HG03457 (cell line): Measurements from ENCODE around the gene PCCA.
"Not testable (repeated sequence)": the region's sequence is repeated elsewhere in the genome, so short reads cannot be mapped to it uniquely, and the experiment has no call there.

Experiments used
- ATAC-seq: cut with Tn5 transposase; IDR thresholded peaks from one replicate; pipeline ENCODE4 v1.9.1; 2021; ENCODE audit warnings: moderate number of reproducible peaks; ENCODE audit not compliant: unreplicated experiment

The PCCA gene

GRCh38 chr13:100088644-100089464 is at the start of gene PCCA:
PCCA (plus strand) TSS chr13:100089093; CDS start chr13:100089121, 28 bp downstream.
- peak; percentile 97 for ATAC-seq

- ATAC-seq = no peak
These were observed 49.2 kb upstream of the PCCA start for GRCh38 chr13:100039740-100040139.

GRCh38 chr13:100040196-100040595 is 48.7 kb upstream of the PCCA start:
- ATAC-seq = no peak

- ATAC-seq = no peak
These were observed 44.0 kb upstream of the PCCA start for GRCh38 chr13:100044936-100045335.

GRCh38 chr13:100045355-100045754 is 43.5 kb upstream of the PCCA start:
- ATAC-seq = no peak

GRCh38 chr13:100051070-100051469 is 37.8 kb upstream of the PCCA start:
- no peak for ATAC-seq

- no peak for ATAC-seq
These were observed 29.1 kb upstream of the PCCA start for GRCh38 chr13:100059827-100060226.

- ATAC-seq = no peak
These were observed 25.6 kb upstream of the PCCA start for GRCh38 chr13:100063333-100063732.

GRCh38 chr13:100063906-100064305 is 25.0 kb upstream of the PCCA start:
- no peak for ATAC-seq

GRCh38 chr13:100068133-100068931 is 20.6 kb upstream of the PCCA start:
- ATAC-seq = no peak

GRCh38 chr13:100069278-100069677 is 19.6 kb upstream of the PCCA start:
- ATAC-seq = no peak

GRCh38 chr13:100075700-100076587 is 12.9 kb upstream of the PCCA start:
- ATAC-seq = no peak

GRCh38 chr13:100079003-100079402 is 9.9 kb upstream of the PCCA start:
- ATAC-seq = not testable (repeated sequence)

- not testable (repeated sequence) for ATAC-seq
These were observed 5.5 kb upstream of the PCCA start for GRCh38 chr13:100083401-100083800.

GRCh38 chr13:100088273-100088643 is 635 bp upstream of the PCCA start:
- ATAC-seq = no peak

- no peak for ATAC-seq
These were observed 656 bp downstream of the PCCA start for GRCh38 chr13:100089465-100090032.

- no peak for ATAC-seq
These were observed 2.0 kb downstream of the PCCA start for GRCh38 chr13:100090861-100091260.

- ATAC-seq = no peak
These were observed 2.5 kb downstream of the PCCA start for GRCh38 chr13:100091391-100091790.

GRCh38 chr13:100092273-100092672 is 3.4 kb downstream of the PCCA start:
- not testable (repeated sequence) for ATAC-seq

- no peak for ATAC-seq
These were observed 6.6 kb downstream of the PCCA start for GRCh38 chr13:100095498-100095897.

- no peak for ATAC-seq
These were observed 7.6 kb downstream of the PCCA start for GRCh38 chr13:100096526-100096925.
